CD4-positive, alpha-beta memory T cell (primary cell): ENCODE data around the gene NOC2L. TPM values are rescaled to one million over a fixed set of nuclear protein-coding genes. Genes with fewer than 3 reads are reported as not detected.

Experiments used
- CTCF ChIA-PET: fragments of 350-600 bp; sonication (Branson Sonifier 250); formaldehyde crosslinking; loops from one replicate; lab custom pipeline; 2021; ENCODE audit warnings: inconsistent platforms; ENCODE audit not compliant: partially characterized antibody; lab: Charles Lee
- POLR2A ChIA-PET: fragments of 350-600 bp; sonication (Branson Sonifier 250); formaldehyde crosslinking; loops from one replicate; lab custom pipeline; 2021; ENCODE audit not compliant: partially characterized antibody; lab: Charles Lee
- DNase-seq, 5 donors: peaks; one replicate each; pipeline versions ENCODE4 v3.0.0 to v3.0.0-alpha.2; 2020 to 2022; ENCODE audit warnings: mixed read lengths in 1 of 5
- H3K27ac ChIP-seq: one replicate; pipeline ENCODE4 v1.7.0; 2013; ENCODE audit warnings: low read depth, low read length
- H3K27me3 ChIP-seq: 2 replicates; pipeline ENCODE4 v1.7.0; 2013; ENCODE audit warnings: mild to moderate bottlenecking, low read length, moderate library complexity; ENCODE audit not compliant: insufficient read depth
- H3K36me3 ChIP-seq: 2 replicates; pipeline ENCODE4 v1.7.0; 2013; ENCODE audit warnings: mild to moderate bottlenecking, low read length, moderate library complexity; ENCODE audit not compliant: insufficient read depth
- H3K4me1 ChIP-seq: 2 replicates; pipeline ENCODE4 v1.7.0; 2013; ENCODE audit warnings: mild to moderate bottlenecking, low read length, moderate library complexity; ENCODE audit not compliant: insufficient read depth
- H3K4me3 ChIP-seq, 2 donors: one replicate each; pipeline ENCODE4 v1.7.0; 2013; ENCODE audit warnings: low read length in 2 of 2, mild to moderate bottlenecking in 1 of 2
- H3K9me3 ChIP-seq, 2 donors: one replicate each; pipeline ENCODE4 v1.7.0; 2013; ENCODE audit warnings: low read length in 2 of 2, control low read depth in 1 of 2; ENCODE audit not compliant: control insufficient read depth in 1 of 2
- H3K27ac Mint-ChIP-seq, 7 donors: one replicate each; pipeline ENCODE4 v1.8.0; 2020 to 2021; ENCODE audit warnings: mixed read lengths in 7 of 7, mild to moderate bottlenecking in 6 of 7, inconsistent platforms in 3 of 7, moderate library complexity in 3 of 7
- H3K27me3 Mint-ChIP-seq, 2 donors: one replicate each; pipeline ENCODE4 v1.8.0; 2020 to 2021; ENCODE audit warnings: mixed read lengths in 2 of 2
- H3K36me3 Mint-ChIP-seq, 2 donors: one replicate each; pipeline ENCODE4 v1.8.0; 2020 to 2021; ENCODE audit warnings: mixed read lengths in 2 of 2, inconsistent platforms in 1 of 2, mild to moderate bottlenecking in 1 of 2
- H3K4me1 Mint-ChIP-seq, 4 donors: one replicate each; pipeline ENCODE4 v1.8.0; 2020 to 2021; ENCODE audit warnings: mixed read lengths in 4 of 4, mild to moderate bottlenecking in 1 of 4
- H3K4me3 Mint-ChIP-seq, 8 donors: one replicate each; pipeline ENCODE4 v1.8.0; 2020 to 2021; ENCODE audit warnings: mixed read lengths in 8 of 8, mild to moderate bottlenecking in 7 of 8, moderate library complexity in 6 of 8, inconsistent platforms in 3 of 8
- H3K9me3 Mint-ChIP-seq, 8 donors: one replicate each; pipeline ENCODE4 v1.8.0; 2020 to 2021; ENCODE audit warnings: mixed read lengths in 8 of 8, mild to moderate bottlenecking in 5 of 8, inconsistent platforms in 3 of 8, moderate library complexity in 1 of 8
- intact Hi-C: fragments of 100-400 bp; cut with micrococcal nuclease; formaldehyde crosslinking; loops from one replicate; pipeline ENCODE4 v1.15.1; 2023
- polyA plus RNA-seq, 2 donors: library from polyadenylated mRNA; unstranded; fragments of 300-500 nt; fragmentation: Illumina TruSeq; gene quantifications; one replicate each; pipeline ENCODE4 v1.2.3, GENCODE V29; 2021
- total RNA-seq, 2 experiments: library from RNA; stranded (reverse); gene quantifications; one replicate each; pipeline ENCODE4 v1.2.3, GENCODE V29; 2021

Gene NOC2L
- total and polyA plus RNA-seq, 4 experiments from 2014 or later, result 63.0 to 69.5 (median 65.6) TPM

GRCh38 chr1:960363-961131 is 1.5 kb upstream of the NOC2L start, which contains the start of gene KLHL17:
Gene KLHL17, plus strand, starts transcription at chr1:960584. Its CDS starts 110 bp downstream, at chr1:960694.
- H3K27ac ChIP-seq, result peak within 1 kb of the TSS; percentile 65
- H3K36me3 ChIP-seq, result peaks cover 13% of the 10 kb centered on the region
- intact Hi-C loops, result no loop called here

GRCh38 chr1:959731-960362 is 791 bp upstream of the NOC2L start:
- H3K4me3 Mint-ChIP-seq, result peak overlapping the region; percentile 80 to 91 (median 86)
- CTCF ChIA-PET, result interaction anchor here (1.2 to 1.5 kb wide), 2 partner anchors 54 to 91 kb away, joined by 4 to 7 read pairs; no protein-coding TSS in a partner anchor
- peaks cover 7 to 34% (median 18%) of the 10 kb centered on the region in 4 donors for H3K4me1 Mint-ChIP-seq
- H3K4me3 ChIP-seq, result peak overlapping the region in 1 of 2 donors; percentile 83
- peak overlapping the region in 3 of 7 donors; percentile 73 to 75 (median 74) for H3K27ac Mint-ChIP-seq
- intact Hi-C loops, result loop anchor here (2.0 to 5.0 kb wide), 2 partner anchors 38 to 53 kb away; partner anchors contain the start of genes ISG15 and SAMD11
- POLR2A ChIA-PET, result interaction anchor here (0.6 to 1.8 kb wide), 4 partner anchors 8 to 109 kb away, joined by 3 to 9 read pairs (median 3); partner anchors contain the start of gene ISG15
- H3K27ac ChIP-seq, result peak overlapping the region; percentile 65
- H3K4me1 ChIP-seq, result peaks cover 23% of the 10 kb centered on the region
- no peaks in the 10 kb centered on the region for H3K27me3 Mint-ChIP-seq
- H3K9me3 Mint-ChIP-seq, result no peaks in the 10 kb centered on the region
- peak in 1 of 5 donors; percentile 45 for DNase-seq
- H3K36me3 Mint-ChIP-seq, result peaks cover 6 to 23% of the 10 kb centered on the region in 2 donors
- no peaks in the 10 kb centered on the region for H3K9me3 ChIP-seq
- no peaks in the 10 kb centered on the region for H3K27me3 ChIP-seq
- H3K36me3 ChIP-seq, result peaks cover 20% of the 10 kb centered on the region

More at GRCh38 chr1:960363-961131, 1.5 kb upstream of the NOC2L start, which contains the start of gene KLHL17:
- ChIA-PET POLR2A (no interaction called here), CTCF (no interaction called here)
- no peaks in the 10 kb centered on the region for H3K27me3 ChIP-seq
- no peaks in the 10 kb centered on the region for H3K27me3 Mint-ChIP-seq
- H3K4me1 ChIP-seq, result peaks cover 25% of the 10 kb centered on the region
- H3K27ac Mint-ChIP-seq, result peak within 1 kb of the TSS in 6 of 7 donors; percentile 35 to 77 (median 74)
- peak within 1 kb of the TSS; percentile 80 to 91 (median 86) for H3K4me3 Mint-ChIP-seq
- H3K4me1 Mint-ChIP-seq, result peaks cover 7 to 29% (median 15%) of the 10 kb centered on the region in 4 donors
- H3K36me3 Mint-ChIP-seq, result peaks cover 0 to 16% of the 10 kb centered on the region in 2 donors
- no peaks in the 10 kb centered on the region for H3K9me3 ChIP-seq
- H3K4me3 ChIP-seq, result peak within 1 kb of the TSS in 1 of 2 donors; percentile 83
- no peaks in the 10 kb centered on the region for H3K9me3 Mint-ChIP-seq
- DNase-seq, result peak; percentile 66 to 78 (median 73)

- intact Hi-C loops, result loop anchor here (5.0 kb wide), 1 partner anchor 34 kb away; the partner anchor contains the start of gene SAMD11
- Mint-ChIP-seq H3K27me3 (no peaks in the 10 kb centered on the region), H3K9me3 (no peaks in the 10 kb centered on the region), H3K4me3 (no peak overlapping the region), H3K27ac (no peak overlapping the region), H3K36me3 (peaks cover 19 to 45% of the 10 kb centered on the region in 2 donors), H3K4me1 (peaks cover 7 to 28% (median 18%) of the 10 kb centered on the region in 4 donors)
- ChIA-PET CTCF (interaction anchor here (0.9 kb wide), 1 partner anchor 20 kb away, joined by 3 read pairs; no protein-coding TSS in a partner anchor), POLR2A (interaction anchor here (1.3 to 1.5 kb wide), 2 partner anchors 14 to 16 kb away, joined by 3 to 4 read pairs; no protein-coding TSS in a partner anchor)
- Histone ChIP-seq H3K4me1 (peaks cover 21% of the 10 kb centered on the region), H3K4me3 (no peak overlapping the region), H3K27me3 (no peaks in the 10 kb centered on the region), H3K36me3 (peaks cover 52% of the 10 kb centered on the region), H3K27ac (no peak overlapping the region), H3K9me3 (no peaks in the 10 kb centered on the region)
- DNase-seq, result no peak
Observed at GRCh38 chr1:956636-957035, 2.4 kb downstream of the NOC2L start.

GRCh38 chr1:955474-955873 is 3.6 kb downstream of the NOC2L start:
- Mint-ChIP-seq H3K27ac (peak overlapping the region in 1 of 7 donors; percentile 44), H3K4me3 (peak overlapping the region in 2 of 8 donors; percentile 43 to 55), H3K4me1 (peaks cover 8 to 29% (median 19%) of the 10 kb centered on the region in 4 donors), H3K36me3 (peaks cover 26 to 54% of the 10 kb centered on the region in 2 donors), H3K27me3 (no peaks in the 10 kb centered on the region), H3K9me3 (peaks cover 0 to 2% (median 0%) of the 10 kb centered on the region in 8 donors)
- ChIA-PET POLR2A (no interaction called here), CTCF (no interaction called here)
- Histone ChIP-seq H3K4me1 (peaks cover 16% of the 10 kb centered on the region), H3K9me3 (no peaks in the 10 kb centered on the region), H3K4me3 (no peak overlapping the region), H3K36me3 (peaks cover 59% of the 10 kb centered on the region), H3K27me3 (no peaks in the 10 kb centered on the region), H3K27ac (no peak overlapping the region)
- DNase-seq, result no peak
- intact Hi-C loops, result loop anchor here (5.0 kb wide), 1 partner anchor 33 kb away; the partner anchor contains the start of gene SAMD11

GRCh38 chr1:954927-955326 is 4.1 kb downstream of the NOC2L start:
- Mint-ChIP-seq H3K9me3 (peaks cover 0 to 2% (median 0%) of the 10 kb centered on the region in 8 donors), H3K27me3 (no peaks in the 10 kb centered on the region), H3K4me3 (no peak overlapping the region), H3K36me3 (peaks cover 32 to 57% of the 10 kb centered on the region in 2 donors), H3K4me1 (peaks cover 9 to 33% (median 19%) of the 10 kb centered on the region in 4 donors), H3K27ac (peak overlapping the region in 1 of 7 donors; percentile 44)
- ChIA-PET CTCF (no interaction called here), POLR2A (no interaction called here)
- H3K4me3 ChIP-seq, result no peak overlapping the region
- no peak overlapping the region for H3K27ac ChIP-seq
- peaks cover 65% of the 10 kb centered on the region for H3K36me3 ChIP-seq
- H3K27me3 ChIP-seq, result no peaks in the 10 kb centered on the region
- DNase-seq, result no peak
- no peaks in the 10 kb centered on the region for H3K9me3 ChIP-seq
- intact Hi-C loops, result loop anchor here (5.0 kb wide), 1 partner anchor 33 kb away; the partner anchor contains the start of gene SAMD11
- H3K4me1 ChIP-seq, result peaks cover 16% of the 10 kb centered on the region

GRCh38 chr1:953524-954320 is 5.3 kb downstream of the NOC2L start:
- Mint-ChIP-seq H3K27ac (no peak overlapping the region), H3K4me1 (peaks cover 9 to 34% (median 16%) of the 10 kb centered on the region in 4 donors), H3K36me3 (peaks cover 42 to 68% of the 10 kb centered on the region in 2 donors), H3K9me3 (peaks cover 0 to 2% (median 0%) of the 10 kb centered on the region in 8 donors), H3K27me3 (no peaks in the 10 kb centered on the region), H3K4me3 (no peak overlapping the region)
- Histone ChIP-seq H3K36me3 (peaks cover 76% of the 10 kb centered on the region), H3K27ac (no peak overlapping the region), H3K9me3 (no peaks in the 10 kb centered on the region), H3K27me3 (no peaks in the 10 kb centered on the region), H3K4me3 (no peak overlapping the region), H3K4me1 (peaks cover 16% of the 10 kb centered on the region)
- ChIA-PET POLR2A (no interaction called here), CTCF (no interaction called here)
- intact Hi-C loops, result no loop called here
- DNase-seq, result no peak
